Progenitor cell of endocrine pancreas (in vitro differentiated cells): ENCODE data around the gene VLDLR. TPM values are rescaled to one million over a fixed set of nuclear protein-coding genes. Genes with fewer than 3 reads are reported as not detected.

ENCODE experiments used
- DNase-seq: peaks from one replicate; pipeline ENCODE4 v3.0.0; 2021; ENCODE audit warnings: low spot score; ENCODE audit not compliant: unreplicated experiment
- H3K27ac Mint-ChIP-seq: 2 replicates; pipeline ENCODE4 v1.8.0; 2021; ENCODE audit warnings: mild to moderate bottlenecking, moderate library complexity, mixed read lengths
- H3K27me3 Mint-ChIP-seq: 2 replicates; pipeline ENCODE4 v1.8.0; 2021; ENCODE audit warnings: mixed read lengths
- H3K36me3 Mint-ChIP-seq: 2 replicates; pipeline ENCODE4 v1.8.0; 2022; ENCODE audit warnings: mixed read lengths; ENCODE audit not compliant: insufficient read depth
- H3K4me1 Mint-ChIP-seq: 2 replicates; pipeline ENCODE4 v1.8.0; 2021; ENCODE audit warnings: low read depth, mixed read lengths
- H3K4me3 Mint-ChIP-seq: 2 replicates; pipeline ENCODE4 v1.8.0; 2021; ENCODE audit warnings: low read depth, mild to moderate bottlenecking, moderate library complexity, mixed read lengths
- H3K9me3 Mint-ChIP-seq: 2 replicates; pipeline ENCODE4 v1.8.0; 2021; ENCODE audit warnings: low read depth, mixed read lengths
- total RNA-seq: library from RNA; stranded (reverse); gene quantifications from 2 replicates; pipeline ENCODE4 v1.2.1, GENCODE V29; 2021
- TF ChIP-seq, protein P1 (sequence below): fragments of 200-600 bp; sonication (generic); IDR thresholded peaks from one replicate; pipeline ENCODE4 v1.5.0; 2021; ENCODE audit warnings: antibody characterized with exemption, mild to moderate bottlenecking; ENCODE audit not compliant: unreplicated experiment

The VLDLR gene
- total RNA-seq, 1 donor from 2014 or later, result 8.1 TPM

GRCh38 chr9:2691212-2691611 is 69.6 kb downstream of the VLDLR start:
- DNase-seq, result no peak
- peaks cover 2% of the 10 kb centered on the region for H3K36me3 Mint-ChIP-seq
- no peaks in the 10 kb centered on the region for H3K9me3 Mint-ChIP-seq
- peaks cover 13% of the 10 kb centered on the region for H3K27me3 Mint-ChIP-seq
- H3K4me1 Mint-ChIP-seq, result no peaks in the 10 kb centered on the region
- H3K27ac Mint-ChIP-seq, result no peak overlapping the region
- H3K4me3 Mint-ChIP-seq, result no peak overlapping the region
- TF ChIP-seq, protein P1, sequence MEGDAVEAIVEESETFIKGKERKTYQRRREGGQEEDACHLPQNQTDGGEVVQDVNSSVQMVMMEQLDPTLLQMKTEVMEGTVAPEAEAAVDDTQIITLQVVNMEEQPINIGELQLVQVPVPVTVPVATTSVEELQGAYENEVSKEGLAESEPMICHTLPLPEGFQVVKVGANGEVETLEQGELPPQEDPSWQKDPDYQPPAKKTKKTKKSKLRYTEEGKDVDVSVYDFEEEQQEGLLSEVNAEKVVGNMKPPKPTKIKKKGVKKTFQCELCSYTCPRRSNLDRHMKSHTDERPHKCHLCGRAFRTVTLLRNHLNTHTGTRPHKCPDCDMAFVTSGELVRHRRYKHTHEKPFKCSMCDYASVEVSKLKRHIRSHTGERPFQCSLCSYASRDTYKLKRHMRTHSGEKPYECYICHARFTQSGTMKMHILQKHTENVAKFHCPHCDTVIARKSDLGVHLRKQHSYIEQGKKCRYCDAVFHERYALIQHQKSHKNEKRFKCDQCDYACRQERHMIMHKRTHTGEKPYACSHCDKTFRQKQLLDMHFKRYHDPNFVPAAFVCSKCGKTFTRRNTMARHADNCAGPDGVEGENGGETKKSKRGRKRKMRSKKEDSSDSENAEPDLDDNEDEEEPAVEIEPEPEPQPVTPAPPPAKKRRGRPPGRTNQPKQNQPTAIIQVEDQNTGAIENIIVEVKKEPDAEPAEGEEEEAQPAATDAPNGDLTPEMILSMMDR, result no peak

GRCh38 chr9:2691626-2692025 is 70.0 kb downstream of the VLDLR start:
- H3K9me3 Mint-ChIP-seq, result no peaks in the 10 kb centered on the region

DNA sequence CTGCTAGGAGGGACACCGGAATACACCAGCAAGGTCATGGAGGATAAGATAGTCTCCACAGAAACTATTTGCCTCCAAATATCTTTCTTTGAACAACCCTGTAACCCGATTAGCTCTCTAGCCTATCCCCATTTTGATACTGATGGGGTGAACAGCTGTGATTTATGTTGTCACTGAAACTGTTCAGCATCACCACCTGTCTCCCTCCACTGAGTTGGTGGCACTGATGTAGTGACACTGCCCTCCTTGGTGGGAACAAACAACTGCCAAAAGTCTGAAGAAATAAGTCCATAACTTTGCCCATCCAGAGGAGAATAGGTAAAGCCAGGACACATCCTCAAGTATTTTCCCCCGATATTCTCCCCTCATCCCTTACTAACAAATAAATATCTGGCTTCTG is 71.5 kb downstream of the VLDLR start:
- Mint-ChIP-seq H3K4me1 (no peaks in the 10 kb centered on the region), H3K27ac (no peak overlapping the region), H3K27me3 (peaks cover 13% of the 10 kb centered on the region), H3K4me3 (no peak overlapping the region), H3K9me3 (no peaks in the 10 kb centered on the region), H3K36me3 (peaks cover 2% of the 10 kb centered on the region)
- TF ChIP-seq, protein P1, result no peak
- no peak for DNase-seq

More at GRCh38 chr9:2691626-2692025, 70.0 kb downstream of the VLDLR start:
- H3K36me3 Mint-ChIP-seq, result peaks cover 2% of the 10 kb centered on the region
- H3K4me1 Mint-ChIP-seq, result no peaks in the 10 kb centered on the region
- H3K27me3 Mint-ChIP-seq, result peaks cover 13% of the 10 kb centered on the region
- DNase-seq, result no peak
- TF ChIP-seq, protein P1, result no peak
- no peak overlapping the region for H3K27ac Mint-ChIP-seq
- H3K4me3 Mint-ChIP-seq, result no peak overlapping the region

DNA sequence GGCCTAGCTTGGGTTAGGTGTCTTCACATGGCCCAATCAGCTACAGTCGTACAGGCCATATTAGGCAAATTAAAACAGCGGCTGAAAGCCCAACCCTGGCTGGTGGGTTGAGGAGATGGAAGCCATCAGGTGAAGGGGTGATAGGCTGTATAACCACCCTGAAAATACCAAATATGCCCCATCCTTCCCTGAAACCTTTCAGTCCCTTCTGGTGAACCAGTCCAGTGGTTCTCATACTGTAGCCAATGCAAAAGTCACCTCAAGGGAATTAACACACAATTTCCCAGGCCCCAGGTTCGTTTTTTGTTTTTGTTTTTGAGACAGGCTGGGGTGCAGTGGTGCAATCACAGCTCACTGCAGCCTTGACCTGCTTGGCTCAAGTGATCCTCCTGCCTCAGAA is 75.9 kb downstream of the VLDLR start:
- H3K27me3 Mint-ChIP-seq, result peaks cover 26% of the 10 kb centered on the region
- no peak for DNase-seq
- H3K4me1 Mint-ChIP-seq, result no peaks in the 10 kb centered on the region
- no peak overlapping the region for H3K27ac Mint-ChIP-seq
- TF ChIP-seq, protein P1, result no peak
- no peaks in the 10 kb centered on the region for H3K9me3 Mint-ChIP-seq
- H3K36me3 Mint-ChIP-seq, result peaks cover 2% of the 10 kb centered on the region
- no peak overlapping the region for H3K4me3 Mint-ChIP-seq

- Mint-ChIP-seq H3K27ac (no peak overlapping the region), H3K4me3 (no peak overlapping the region)
- DNase-seq, result no peak
Measured at GRCh38 chr9:2700398-2700797, 78.8 kb downstream of the VLDLR start.

More at GRCh38 chr9:2700398-2700797, 78.8 kb downstream of the VLDLR start:
- peaks cover 29% of the 10 kb centered on the region for H3K27me3 Mint-ChIP-seq
- TF ChIP-seq, protein P1, result no peak
- no peaks in the 10 kb centered on the region for H3K4me1 Mint-ChIP-seq
- H3K36me3 Mint-ChIP-seq, result no peaks in the 10 kb centered on the region
- no peaks in the 10 kb centered on the region for H3K9me3 Mint-ChIP-seq
